HG03103 (cell line): ENCODE data around the gene MR1.

Experiments used
- ATAC-seq: cut with Tn5 transposase; IDR thresholded peaks from one replicate; pipeline ENCODE4 v1.9.1; 2021; ENCODE audit warnings: low read depth; ENCODE audit not compliant: unreplicated experiment

Gene MR1

GRCh38 chr1:181033799-181034451 lies at the start of gene MR1:
Gene MR1, plus strand, starts transcription at chr1:181033983. Its CDS starts 25 bp downstream, at chr1:181034008.
- peak; percentile 98 for ATAC-seq

- no peak for ATAC-seq
Observed at GRCh38 chr1:180988253-180988752, 45.5 kb upstream of the MR1 start.

- no peak for ATAC-seq
Observed at GRCh38 chr1:180994262-180994661, 39.5 kb upstream of the MR1 start.

GRCh38 chr1:180997843-180998504 lies 35.8 kb upstream of the MR1 start:
- no peak for ATAC-seq

- ATAC-seq, result no peak
Observed at GRCh38 chr1:181001091-181001780, 32.5 kb upstream of the MR1 start.

GRCh38 chr1:181002582-181003172 lies 31.1 kb upstream of the MR1 start:
- no peak for ATAC-seq

- ATAC-seq, result no peak
Observed at GRCh38 chr1:181010789-181011188, 23.0 kb upstream of the MR1 start.

GRCh38 chr1:181011301-181012202 lies 22.2 kb upstream of the MR1 start:
- no peak for ATAC-seq

- no peak for ATAC-seq
Observed at GRCh38 chr1:181012203-181012745, 21.5 kb upstream of the MR1 start.

GRCh38 chr1:181013144-181013543 lies 20.6 kb upstream of the MR1 start:
- no peak for ATAC-seq

GRCh38 chr1:181014477-181015250 lies 19.1 kb upstream of the MR1 start:
- ATAC-seq, result no peak

GRCh38 chr1:181015251-181015615 lies 18.6 kb upstream of the MR1 start:
- no peak for ATAC-seq

GRCh38 chr1:181016563-181016962 lies 17.2 kb upstream of the MR1 start:
- ATAC-seq, result no peak

- no peak for ATAC-seq
Observed at GRCh38 chr1:181018901-181019681, 14.7 kb upstream of the MR1 start.

GRCh38 chr1:181021159-181021558 lies 12.6 kb upstream of the MR1 start:
- no peak for ATAC-seq

GRCh38 chr1:181021811-181022434 lies 11.9 kb upstream of the MR1 start:
- ATAC-seq, result peak; percentile 33

- ATAC-seq, result no peak
Observed at GRCh38 chr1:181023265-181024057, 10.3 kb upstream of the MR1 start.
